GM18499 (cell line): Measurements from ENCODE around the gene KCNJ2.

Experiments
- ATAC-seq: cut with Tn5 transposase; IDR thresholded peaks from one replicate; pipeline ENCODE4 v1.9.1; 2021; ENCODE audit warnings: moderate number of reproducible peaks; ENCODE audit not compliant: insufficient read depth, unreplicated experiment

The KCNJ2 gene

GRCh38 chr17:70195091-70195490 is 25.8 kb downstream of the KCNJ2 start:
- ATAC-seq = no peak

DNA sequence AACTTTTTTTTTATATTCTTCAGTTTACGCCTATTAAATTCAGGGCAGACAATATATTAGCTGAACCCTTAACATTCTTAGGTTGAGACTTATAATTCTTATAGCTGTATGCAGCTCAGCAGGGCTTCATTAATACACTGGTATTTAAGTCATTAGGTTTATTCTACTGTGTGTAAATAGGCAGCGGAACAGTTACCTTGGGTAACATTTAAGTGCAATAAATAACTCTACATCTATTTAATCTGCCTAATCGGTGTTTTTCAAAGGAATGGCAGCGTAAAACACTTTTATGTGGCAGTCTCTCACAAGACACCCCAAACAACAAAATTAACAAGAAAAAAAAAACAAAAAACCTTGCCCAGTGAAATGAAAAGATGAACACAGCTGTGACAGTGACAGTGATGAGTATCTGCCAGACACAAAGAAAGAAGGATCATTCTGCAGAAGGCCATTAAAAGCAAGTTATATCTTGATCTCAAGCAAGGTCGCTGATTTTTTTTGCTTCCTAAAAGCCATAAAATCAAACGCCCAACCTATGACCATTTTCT is 32.6 kb downstream of the KCNJ2 start:
- no peak for ATAC-seq

DNA sequence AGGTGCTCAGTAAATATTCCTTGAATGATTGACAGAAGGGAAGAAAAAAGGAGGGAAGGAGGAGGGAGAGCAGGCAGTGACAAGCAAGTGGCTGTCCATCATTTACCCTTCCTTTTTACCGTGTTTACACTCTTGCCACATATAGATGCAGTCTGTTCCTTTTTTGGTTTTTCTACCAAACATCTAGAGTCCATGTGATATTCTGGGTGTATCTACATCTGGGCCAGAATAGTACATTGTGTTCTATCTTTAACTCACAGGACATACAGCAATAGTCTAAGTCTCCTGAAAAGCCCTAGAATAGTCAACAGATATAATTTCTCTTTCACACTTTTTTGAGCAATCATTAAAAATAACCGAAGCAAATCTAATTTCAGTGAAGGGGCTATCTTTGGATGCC is 33.5 kb downstream of the KCNJ2 start:
- no peak for ATAC-seq

DNA sequence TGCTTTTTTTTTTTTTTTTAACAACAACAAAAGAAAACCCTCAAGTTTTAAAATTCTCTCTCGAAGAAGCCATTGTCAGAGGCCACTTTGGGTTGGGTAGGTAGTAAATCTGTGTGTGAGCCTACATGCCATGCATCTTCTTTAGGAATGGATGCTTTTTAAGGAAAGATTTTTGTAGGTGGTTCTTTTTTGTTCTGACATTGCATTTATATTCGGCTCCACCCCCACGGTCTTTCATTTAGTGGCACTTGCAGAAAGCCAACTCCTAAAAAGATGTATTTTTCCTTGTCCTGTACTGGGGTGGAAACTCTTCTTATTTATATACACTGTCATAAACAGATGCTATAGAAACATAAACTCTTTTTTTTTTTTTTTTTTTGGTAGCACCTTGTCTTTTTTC is 35.1 kb downstream of the KCNJ2 start:
- ATAC-seq = no peak

GRCh38 chr17:70205401-70205800 is 36.1 kb downstream of the KCNJ2 start:
- ATAC-seq = no peak

GRCh38 chr17:70206361-70207010 is 37.2 kb downstream of the KCNJ2 start:
- no peak for ATAC-seq

GRCh38 chr17:70207184-70207583 is 37.9 kb downstream of the KCNJ2 start:
- no peak for ATAC-seq

- no peak for ATAC-seq
Observed at GRCh38 chr17:70208080-70208794, 38.9 kb downstream of the KCNJ2 start.

- ATAC-seq = no peak
Observed at GRCh38 chr17:70208825-70209555, 39.7 kb downstream of the KCNJ2 start.

- ATAC-seq = no peak
Observed at GRCh38 chr17:70215656-70216055, 46.3 kb downstream of the KCNJ2 start.

DNA sequence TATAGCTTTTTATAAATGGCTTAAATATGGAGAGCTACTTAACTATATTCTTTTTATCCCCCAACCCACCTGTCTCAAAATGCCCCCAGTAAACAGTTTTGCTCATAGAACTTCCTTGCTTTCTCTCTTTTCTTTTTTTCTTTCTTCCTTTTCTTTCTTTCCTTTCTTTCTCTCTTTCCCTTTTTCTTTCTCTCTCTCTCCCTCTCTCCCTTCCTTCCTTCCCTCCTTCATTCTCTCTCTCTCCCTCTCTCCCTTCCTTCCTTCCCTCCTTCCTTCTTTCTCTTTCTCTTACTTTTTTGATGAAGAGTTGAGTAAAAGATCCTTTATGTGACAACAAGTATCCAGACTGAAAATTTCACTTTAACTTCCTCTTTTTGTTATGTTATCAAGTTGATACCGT is 48.2 kb downstream of the KCNJ2 start:
- no peak for ATAC-seq

GRCh38 chr17:70225276-70225675 is 55.9 kb downstream of the KCNJ2 start:
- no peak for ATAC-seq
